Measurements from ENCODE around the gene NUP35. TPM values are rescaled to one million over a fixed set of nuclear protein-coding genes. Genes with fewer than 3 reads are reported as not detected.
"Not testable (repeated sequence)": the region's sequence is repeated elsewhere in the genome, so short reads cannot be mapped to it uniquely, and the experiment has no call there.

Gene NUP35
- total RNA-seq, 2 donors from 2014 or later = 8.5 to 9.7 TPM

- intact Hi-C loops (cut with DNase I) = no loop called here
- ATAC-seq = no peak
- DNase-seq = no peak
Observed at GRCh38 chr2:183125659-183126341, 1.6 kb downstream of the NUP35 start.

- DNase-seq = no peak
- no peak for ATAC-seq
- intact Hi-C loops (cut with DNase I) = no loop called here
Observed at GRCh38 chr2:183126635-183127034, 2.4 kb downstream of the NUP35 start.

GRCh38 chr2:183134016-183134415 lies 9.8 kb downstream of the NUP35 start:
- DNase-seq = no peak
- intact Hi-C loops (cut with DNase I) = no loop called here
- ATAC-seq = no peak

GRCh38 chr2:183148955-183149354 lies 24.7 kb downstream of the NUP35 start:
- no peak for ATAC-seq
- no peak for DNase-seq
- intact Hi-C loops (cut with DNase I) = no loop called here

- ATAC-seq = peak; percentile 14 to 55
- intact Hi-C loops (cut with DNase I) = no loop called here
Observed at GRCh38 chr2:183149489-183149888, 25.2 kb downstream of the NUP35 start.

GRCh38 chr2:183152280-183152679 lies 28.0 kb downstream of the NUP35 start:
- DNase-seq; intact Hi-C loops (cut with DNase I); ATAC-seq: not testable (repeated sequence)

More at GRCh38 chr2:183149489-183149888, 25.2 kb downstream of the NUP35 start:
- no peak for DNase-seq

GRCh38 chr2:183153967-183154366 lies 29.7 kb downstream of the NUP35 start:
- DNase-seq = no peak
- no peak for ATAC-seq
- intact Hi-C loops (cut with DNase I) = no loop called here

GRCh38 chr2:183154772-183155171 lies 30.5 kb downstream of the NUP35 start:
- intact Hi-C loops (cut with DNase I); ATAC-seq; DNase-seq: not testable (repeated sequence)

GRCh38 chr2:183157131-183157530 lies 32.9 kb downstream of the NUP35 start:
- intact Hi-C loops (cut with DNase I) = no loop called here
- ATAC-seq = no peak
- DNase-seq = no peak

- intact Hi-C loops (cut with DNase I) = no loop called here
- ATAC-seq (no peak), DNase-seq (no peak)
Observed at GRCh38 chr2:183162362-183162761, 38.1 kb downstream of the NUP35 start.

GRCh38 chr2:183163821-183164649 lies 39.8 kb downstream of the NUP35 start:
- no peak for DNase-seq
- ATAC-seq = no peak
- intact Hi-C loops (cut with DNase I) = no loop called here

GRCh38 chr2:183164650-183165015 lies 40.4 kb downstream of the NUP35 start:
- no peak for ATAC-seq
- intact Hi-C loops (cut with DNase I) = no loop called here

GRCh38 chr2:183166210-183166609 lies 42.0 kb downstream of the NUP35 start:
- ATAC-seq (no peak), DNase-seq (no peak)
- intact Hi-C loops (cut with DNase I) = no loop called here

More at GRCh38 chr2:183164650-183165015, 40.4 kb downstream of the NUP35 start:
- DNase-seq = no peak

- DNase-seq; intact Hi-C loops (cut with DNase I); ATAC-seq: not testable (repeated sequence)
Observed at GRCh38 chr2:183166976-183167375, 42.7 kb downstream of the NUP35 start.

- no peak for DNase-seq
- no peak for ATAC-seq
- intact Hi-C loops (cut with DNase I) = no loop called here
Observed at GRCh38 chr2:183172220-183172887, 48.1 kb downstream of the NUP35 start.

- ATAC-seq = no peak
- no peak for DNase-seq
- intact Hi-C loops (cut with DNase I) = no loop called here
Observed at GRCh38 chr2:183179156-183179555, 54.9 kb downstream of the NUP35 start.

- intact Hi-C loops (cut with DNase I) = no loop called here
- ATAC-seq = no peak
- DNase-seq = no peak
Observed at GRCh38 chr2:183185534-183185933, 61.3 kb downstream of the NUP35 start.

GRCh38 chr2:183186296-183186695 lies 62.1 kb downstream of the NUP35 start:
- DNase-seq = no peak

GRCh38 chr2:183186766-183187165 lies 62.5 kb downstream of the NUP35 start:
- DNase-seq = no peak
- intact Hi-C loops (cut with DNase I) = no loop called here
- ATAC-seq = no peak

More at GRCh38 chr2:183186296-183186695, 62.1 kb downstream of the NUP35 start:
- ATAC-seq = no peak
- intact Hi-C loops (cut with DNase I) = no loop called here

- intact Hi-C loops (cut with DNase I) = no loop called here
- ATAC-seq (no peak), DNase-seq (no peak)
Observed at GRCh38 chr2:183192343-183192742, 68.1 kb downstream of the NUP35 start.
